GM23248 (cell line): ENCODE data around the gene KRTAP22-2.

Source experiments
- EZH2 ChIP-seq: fragments of 200-600 bp; sonication (generic); IDR thresholded peaks from 2 replicates; pipeline ENCODE4 v1.6.1; 2018; ENCODE audit warnings: antibody characterized with exemption, mild to moderate bottlenecking; ENCODE audit not compliant: insufficient read depth, poor library complexity, severe bottlenecking
- EZH2phosphoT487 ChIP-seq: fragments of 200-600 bp; sonication (generic); IDR thresholded peaks from 2 replicates; pipeline ENCODE4 v1.6.1; 2018; ENCODE audit warnings: antibody characterized with exemption, moderate library complexity, mild to moderate bottlenecking, low read depth; ENCODE audit not compliant: insufficient read depth

- TF ChIP-seq EZH2phosphoT487 (no peak), EZH2 (no peak)
Observed at GRCh38 chr21:30616125-30616524, 25.9 kb upstream of the KRTAP22-2 start, which contains the start of gene KRTAP20-1.
